ENCODE data around the gene TOMM40L.
"Not testable (repeated sequence)": the region's sequence is repeated elsewhere in the genome, so short reads cannot be mapped to it uniquely, and the experiment has no call there.

Gene TOMM40L

DNA sequence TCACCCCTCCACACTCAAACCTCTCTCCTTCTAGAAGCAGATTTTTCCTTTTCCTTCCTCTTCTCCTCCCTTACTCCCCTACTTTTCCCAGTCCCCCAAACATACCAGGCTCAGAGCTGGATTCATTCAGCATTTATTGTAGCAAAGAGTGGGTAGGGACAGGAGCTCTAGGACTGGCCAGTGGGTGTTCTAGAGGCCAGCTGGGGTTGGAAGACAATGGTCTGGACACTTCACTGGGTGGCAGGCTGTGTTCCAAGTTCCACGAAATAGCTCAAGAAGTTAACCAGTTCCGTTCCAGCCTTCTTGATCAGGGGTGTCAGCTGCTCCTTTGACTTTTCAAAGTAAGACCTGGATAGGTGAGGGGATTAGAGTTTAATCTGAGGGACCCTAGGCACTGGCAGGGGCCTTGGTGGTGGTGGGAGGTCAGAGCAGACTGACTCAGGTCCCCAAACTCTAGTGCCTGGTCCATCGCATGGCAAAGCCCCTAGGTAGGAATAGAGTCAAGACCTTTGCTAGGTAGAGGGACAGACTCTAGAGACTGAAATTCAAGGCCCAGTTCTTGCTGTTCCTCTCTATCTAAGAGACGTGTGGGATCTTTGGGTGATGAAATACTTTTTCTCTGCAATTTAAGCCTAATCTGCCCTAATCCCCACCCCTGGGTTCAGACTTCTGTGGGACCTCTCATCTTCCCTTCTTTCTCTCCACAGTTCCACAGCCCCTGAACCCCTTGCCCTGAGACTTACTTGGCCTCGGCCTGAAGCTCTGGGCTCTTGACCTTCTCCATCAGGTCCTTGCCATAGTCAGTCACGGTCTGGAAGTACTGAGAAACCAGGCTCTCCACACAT lies 3.5 kb upstream of the TOMM40L start:
- H3K27ac ChIP-seq: no peak overlapping the region
- TF ChIP-seq Cebpa-rat (IDR thresholded peaks at IDR 0.05): no peak

DNA sequence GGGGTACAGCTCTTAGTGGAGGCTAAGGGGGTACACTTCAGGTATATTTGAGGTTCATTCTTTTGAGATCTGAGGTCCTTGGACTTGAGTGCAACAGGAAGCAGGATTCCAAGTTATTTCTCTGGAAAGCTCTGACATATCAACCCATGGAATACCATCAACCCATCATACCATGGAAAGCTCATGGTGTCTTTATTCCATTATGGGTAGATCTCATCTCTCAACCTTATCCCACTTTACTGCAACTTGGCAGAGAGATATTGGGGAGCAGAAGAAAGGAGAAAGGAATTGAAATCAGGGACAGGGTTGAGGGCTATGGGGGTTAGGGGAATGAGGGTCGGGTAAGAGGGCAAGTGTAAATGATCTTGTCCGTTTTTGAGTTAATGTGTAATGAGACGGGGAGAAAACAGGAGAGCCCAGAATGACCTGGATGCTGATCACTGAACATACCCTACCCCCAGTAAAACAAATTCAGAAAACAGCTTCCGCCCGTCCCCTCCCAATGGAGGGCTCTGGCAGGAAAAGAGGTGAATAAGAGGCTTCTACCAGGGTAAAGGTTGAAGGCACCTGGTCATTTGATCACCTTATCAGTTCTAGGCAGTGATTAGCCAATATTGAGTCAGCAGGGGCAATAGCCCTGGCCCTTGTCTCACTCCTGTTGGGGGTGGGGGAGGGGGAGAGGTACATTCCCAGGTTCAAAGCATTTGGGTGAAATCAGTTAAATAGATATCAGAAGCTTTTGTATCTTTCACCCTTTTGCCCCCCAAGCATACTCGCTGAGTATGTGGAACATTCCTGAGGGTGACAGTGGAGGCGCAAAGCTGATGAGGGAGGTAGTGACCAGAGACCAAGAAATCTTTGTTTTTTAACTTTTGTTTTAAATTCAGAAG lies 1.8 kb upstream of the TOMM40L start:
- peak overlapping the region in 3 of 11 experiments; percentile 76 to 82 (median 77); a peak in 5 of 22 replicates for H3K4me2 ChIP-seq
- peaks cover 6 to 53% (median 10%) of the 10 kb centered on the region in 11 experiments; a peak in 21 of 22 replicates for H3K36me3 ChIP-seq
- H3K9ac ChIP-seq: no peak overlapping the region
- peaks cover 0 to 10% (median 0%) of the 10 kb centered on the region in 11 experiments; a peak in 7 of 22 replicates for H4K20me1 ChIP-seq
- no peaks in the 10 kb centered on the region for H3K9me3 ChIP-seq (replicated peaks in 1 of 11)
- peaks cover 0 to 46% (median 37%) of the 10 kb centered on the region in 11 experiments; a peak in 20 of 22 replicates for H3K27me3 ChIP-seq
- TF ChIP-seq Cebpa-rat (IDR thresholded peaks at IDR 0.05): no peak
- no peak overlapping the region for H3K27ac ChIP-seq
- H3K4me1 ChIP-seq: peaks cover 27 to 68% (median 32%) of the 10 kb centered on the region in 10 experiments
- no peak overlapping the region for H3K4me3 ChIP-seq

More for the DNA sequence above, 3.5 kb upstream of the TOMM40L start:
- Histone ChIP-seq H3K4me1 (peaks cover 35 to 70% (median 39%) of the 10 kb centered on the region in 10 experiments), H3K4me2 (no peak overlapping the region), H3K9me3 (replicated peaks in 1 of 11) (no peaks in the 10 kb centered on the region), H3K36me3 (peaks cover 0 to 56% (median 0%) of the 10 kb centered on the region in 11 experiments; a peak in 7 of 22 replicates), H3K4me3 (no peak overlapping the region), H3K27me3 (peaks cover 8 to 62% (median 51%) of the 10 kb centered on the region in 11 experiments; a peak in 21 of 22 replicates), H3K9ac (no peak overlapping the region), H4K20me1 (peaks cover 0 to 20% (median 11%) of the 10 kb centered on the region in 11 experiments; a peak in 14 of 22 replicates)

- H4K20me1 ChIP-seq; H3K4me3 ChIP-seq; H3K9me3 ChIP-seq (replicated peaks in 1 of 11): not testable (repeated sequence)
- H3K4me1 ChIP-seq: peaks cover 26 to 62% (median 29%) of the 10 kb centered on the region in 10 experiments
- peak overlapping the region in 3 of 11 experiments; percentile 18 to 64 (median 59); a peak in 4 of 22 replicates for H3K27ac ChIP-seq
- H3K9ac ChIP-seq: peak overlapping the region in 2 of 11 experiments; percentile 12 to 48; a peak in 1 of 22 replicates
- peaks cover 12 to 53% (median 17%) of the 10 kb centered on the region in 11 experiments; a peak in 21 of 22 replicates for H3K36me3 ChIP-seq
- peak overlapping the region in 8 of 11 experiments; percentile 50 to 82 (median 68); a peak in 12 of 22 replicates for H3K4me2 ChIP-seq
- H3K27me3 ChIP-seq: peaks cover 0 to 39% (median 31%) of the 10 kb centered on the region in 11 experiments; a peak in 19 of 22 replicates
Observed at GRCh38 chr1:161224695-161225087, 1.2 kb upstream of the TOMM40L start.

- no peaks in the 10 kb centered on the region for H3K9me3 ChIP-seq (replicated peaks in 1 of 11)
- H3K27ac ChIP-seq: peak overlapping the region in 6 of 11 experiments; percentile 3 to 64 (median 34); a peak in 8 of 22 replicates
- no peak for TF ChIP-seq Cebpa-rat (IDR thresholded peaks at IDR 0.05)
- no peaks in the 10 kb centered on the region for H4K20me1 ChIP-seq
- peaks cover 0 to 35% (median 26%) of the 10 kb centered on the region in 11 experiments; a peak in 18 of 22 replicates for H3K27me3 ChIP-seq
- peaks cover 13 to 53% (median 18%) of the 10 kb centered on the region in 11 experiments; a peak in 21 of 22 replicates for H3K36me3 ChIP-seq
- peaks cover 26 to 60% (median 29%) of the 10 kb centered on the region in 10 experiments for H3K4me1 ChIP-seq
- H3K4me3 ChIP-seq: peak overlapping the region in 1 of 10 experiments; percentile 3; a peak in 1 of 20 replicates
- H3K9ac ChIP-seq: peak overlapping the region in 4 of 11 experiments; percentile 12 to 48 (median 22); a peak in 1 of 22 replicates
- H3K4me2 ChIP-seq: peak overlapping the region; percentile 17 to 82 (median 59)
Observed at GRCh38 chr1:161225178-161225533, 704 bp upstream of the TOMM40L start.

- H3K36me3 ChIP-seq: peaks cover 15 to 53% (median 29%) of the 10 kb centered on the region in 11 experiments; a peak in 21 of 22 replicates
- no peak for TF ChIP-seq Cebpa-rat (IDR thresholded peaks at IDR 0.05)
Observed at GRCh38 chr1:161226320-161226711, 456 bp downstream of the TOMM40L start.

GRCh38 chr1:161226759-161227158 lies 899 bp downstream of the TOMM40L start:
- Histone ChIP-seq H3K36me3 (peaks cover 15 to 51% (median 29%) of the 10 kb centered on the region in 11 experiments; a peak in 21 of 22 replicates), H3K9me3 (replicated peaks in 1 of 11) (no peaks in the 10 kb centered on the region), H3K27ac (peak overlapping the region in 10 of 11 experiments; percentile 62 to 84 (median 76); a peak in 16 of 22 replicates), H3K4me3 (peak overlapping the region; percentile 66 to 84 (median 74)), H3K27me3 (peaks cover 0 to 18% (median 10%) of the 10 kb centered on the region in 11 experiments; a peak in 17 of 22 replicates), H3K9ac (peak overlapping the region; percentile 71 to 84 (median 80)), H4K20me1 (no peaks in the 10 kb centered on the region), H3K4me1 (peaks cover 26 to 59% (median 29%) of the 10 kb centered on the region in 10 experiments), H3K4me2 (peak overlapping the region; percentile 86 to 99 (median 97))
- no peak for TF ChIP-seq Cebpa-rat (IDR thresholded peaks at IDR 0.05)

More at GRCh38 chr1:161226320-161226711, 456 bp downstream of the TOMM40L start:
- Histone ChIP-seq H3K27me3 (peaks cover 0 to 23% (median 15%) of the 10 kb centered on the region in 11 experiments; a peak in 17 of 22 replicates), H3K4me2 (peak overlapping the region; percentile 86 to 99 (median 97)), H3K27ac (peak overlapping the region; percentile 35 to 84 (median 76); a peak in 20 of 22 replicates), H3K4me3 (peak overlapping the region; percentile 66 to 84 (median 74)), H3K9ac (peak overlapping the region; percentile 71 to 84 (median 80)), H3K4me1 (peaks cover 26 to 60% (median 29%) of the 10 kb centered on the region in 10 experiments), H4K20me1 (no peaks in the 10 kb centered on the region), H3K9me3 (replicated peaks in 1 of 11) (no peaks in the 10 kb centered on the region)

DNA sequence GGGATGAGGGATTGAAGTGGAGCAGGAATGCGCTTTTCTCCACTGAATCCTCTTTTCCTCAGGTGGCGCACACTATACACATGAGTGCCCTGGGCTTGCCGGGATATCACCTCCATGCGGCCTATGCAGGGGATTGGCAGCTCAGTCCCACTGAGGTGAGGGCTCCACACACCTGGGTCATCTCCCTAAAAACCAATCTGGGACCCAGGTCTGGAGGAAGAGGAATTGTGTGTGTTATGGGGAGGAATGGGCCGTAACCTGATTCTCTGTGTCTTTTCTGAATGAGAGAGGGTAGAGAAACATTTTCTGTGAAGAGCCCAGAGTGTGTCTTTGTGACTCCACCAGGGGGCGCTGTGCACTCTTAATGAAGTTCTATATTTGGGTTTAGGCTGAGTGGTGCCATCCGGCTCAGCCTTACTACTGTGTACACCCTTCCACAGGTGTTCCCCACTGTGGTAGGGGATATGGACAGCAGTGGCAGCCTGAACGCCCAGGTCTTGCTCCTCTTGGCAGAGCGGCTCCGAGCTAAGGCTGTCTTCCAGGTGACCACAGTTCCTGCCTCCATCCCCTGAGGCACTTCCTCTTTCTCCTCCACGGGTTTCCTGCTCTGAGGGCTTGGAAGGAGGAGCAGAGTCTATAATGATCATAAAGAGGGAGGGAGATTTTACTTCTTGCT lies 1.5 kb downstream of the TOMM40L start:
- peak overlapping the region; percentile 86 to 99 (median 97) for H3K4me2 ChIP-seq
- H3K4me3 ChIP-seq: peak overlapping the region; percentile 66 to 84 (median 74); a peak in 18 of 20 replicates
- H3K4me1 ChIP-seq: peaks cover 26 to 53% (median 29%) of the 10 kb centered on the region in 10 experiments
- peaks cover 15 to 46% (median 29%) of the 10 kb centered on the region in 11 experiments; a peak in 21 of 22 replicates for H3K36me3 ChIP-seq
- H3K27ac ChIP-seq: peak overlapping the region in 8 of 11 experiments; percentile 43 to 84 (median 75); a peak in 15 of 22 replicates
- H4K20me1 ChIP-seq: no peaks in the 10 kb centered on the region
- peak overlapping the region; percentile 12 to 84 (median 80); a peak in 18 of 22 replicates for H3K9ac ChIP-seq
- TF ChIP-seq Cebpa-rat (IDR thresholded peaks at IDR 0.05): no peak
- H3K27me3 ChIP-seq: peaks cover 0 to 13% (median 4%) of the 10 kb centered on the region in 11 experiments; a peak in 16 of 22 replicates
- no peaks in the 10 kb centered on the region for H3K9me3 ChIP-seq (replicated peaks in 1 of 11)

Data from BLaER1 treated with 17β-estradiol and CSF1 and Interleukin-3, amounts not matched to agents 10 nM and 100 nM (cell line).